Heart left ventricle (tissue), 13 donors: Measurements from ENCODE around the gene SLC9C1.

Source experiments
- POLR2A ChIP-seq, 2 donors: fragments of 450-650 bp; IDR thresholded peaks; one replicate each; pipeline ENCODE4 v1.6.1; 2017; ENCODE audit warnings: antibody characterized with exemption in 2 of 2, mild to moderate bottlenecking in 2 of 2, moderate library complexity in 2 of 2
- TF ChIP-seq, protein P1 (sequence below), 12 donors: fragments of 200-600 bp; sonication (generic) in 4 of 12; IDR thresholded peaks; one replicate each; pipeline versions ENCODE4 v1.5.0 to v1.8.0; 2018 to 2022; ENCODE audit warnings: antibody characterized with exemption in 12 of 12, mild to moderate bottlenecking in 5 of 12
- donor health status: ischemic (EF 13 %, LVEDD 7.1; RV severe dilation, severe dysfunction).
- donor health status: DM: no; HTN: yes; CAD: no.
- donor health status: DM: no; HTN: no; CAD: no.
- donor health status: ischemic (EF 25% LVEDD 6.9; RV normal size, moderate dysfunction).
- donor health status: ischemic (EF 25% LVEDD 5.7; RV mildly dilated, moderate dysfunction).
- donor health status: ischemic (EF 35%, LVEDD 5.7; RV mildly dilated, moderate dysfunction).
- donor health status: nonischemic (EF 11% LVEDD 7.7; RV severe dilation, severe dysfunction).
- donor health status: DM: yes; HTN: yes; CAD: no.
- donor health status: PGD.
- donor health status: ischemic (EF 29% LVEDD 5.4; RV normal size, mild dysfunction).
- donor health status: nonischemic (EF 23%, LVEDD 6.1; RV moderate dilation, normal function).

DNA sequence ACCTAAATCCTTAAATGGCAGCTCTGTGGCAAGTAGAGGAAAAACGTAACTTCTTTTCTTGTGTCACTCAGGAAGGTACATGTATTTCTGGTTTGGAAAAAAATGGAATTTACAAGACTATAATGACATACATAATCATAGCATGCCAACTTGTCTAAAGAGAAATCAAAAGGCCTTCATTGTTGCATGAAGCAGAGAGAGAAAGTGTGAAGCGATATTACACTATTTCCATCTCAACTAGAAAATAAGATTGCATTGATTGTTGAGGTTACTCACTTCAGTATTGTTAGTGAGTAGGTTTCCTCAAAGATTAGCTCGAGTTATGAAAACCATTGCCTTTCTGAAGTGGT, 93.7 kb downstream of the SLC9C1 start:
- no peak for TF ChIP-seq POLR2A (IDR thresholded peaks at IDR 0.05)
- TF ChIP-seq, protein P1, sequence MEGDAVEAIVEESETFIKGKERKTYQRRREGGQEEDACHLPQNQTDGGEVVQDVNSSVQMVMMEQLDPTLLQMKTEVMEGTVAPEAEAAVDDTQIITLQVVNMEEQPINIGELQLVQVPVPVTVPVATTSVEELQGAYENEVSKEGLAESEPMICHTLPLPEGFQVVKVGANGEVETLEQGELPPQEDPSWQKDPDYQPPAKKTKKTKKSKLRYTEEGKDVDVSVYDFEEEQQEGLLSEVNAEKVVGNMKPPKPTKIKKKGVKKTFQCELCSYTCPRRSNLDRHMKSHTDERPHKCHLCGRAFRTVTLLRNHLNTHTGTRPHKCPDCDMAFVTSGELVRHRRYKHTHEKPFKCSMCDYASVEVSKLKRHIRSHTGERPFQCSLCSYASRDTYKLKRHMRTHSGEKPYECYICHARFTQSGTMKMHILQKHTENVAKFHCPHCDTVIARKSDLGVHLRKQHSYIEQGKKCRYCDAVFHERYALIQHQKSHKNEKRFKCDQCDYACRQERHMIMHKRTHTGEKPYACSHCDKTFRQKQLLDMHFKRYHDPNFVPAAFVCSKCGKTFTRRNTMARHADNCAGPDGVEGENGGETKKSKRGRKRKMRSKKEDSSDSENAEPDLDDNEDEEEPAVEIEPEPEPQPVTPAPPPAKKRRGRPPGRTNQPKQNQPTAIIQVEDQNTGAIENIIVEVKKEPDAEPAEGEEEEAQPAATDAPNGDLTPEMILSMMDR (IDR thresholded peaks at IDR 0.05): no peak
